ENCODE results near the gene GPC6.

DNA sequence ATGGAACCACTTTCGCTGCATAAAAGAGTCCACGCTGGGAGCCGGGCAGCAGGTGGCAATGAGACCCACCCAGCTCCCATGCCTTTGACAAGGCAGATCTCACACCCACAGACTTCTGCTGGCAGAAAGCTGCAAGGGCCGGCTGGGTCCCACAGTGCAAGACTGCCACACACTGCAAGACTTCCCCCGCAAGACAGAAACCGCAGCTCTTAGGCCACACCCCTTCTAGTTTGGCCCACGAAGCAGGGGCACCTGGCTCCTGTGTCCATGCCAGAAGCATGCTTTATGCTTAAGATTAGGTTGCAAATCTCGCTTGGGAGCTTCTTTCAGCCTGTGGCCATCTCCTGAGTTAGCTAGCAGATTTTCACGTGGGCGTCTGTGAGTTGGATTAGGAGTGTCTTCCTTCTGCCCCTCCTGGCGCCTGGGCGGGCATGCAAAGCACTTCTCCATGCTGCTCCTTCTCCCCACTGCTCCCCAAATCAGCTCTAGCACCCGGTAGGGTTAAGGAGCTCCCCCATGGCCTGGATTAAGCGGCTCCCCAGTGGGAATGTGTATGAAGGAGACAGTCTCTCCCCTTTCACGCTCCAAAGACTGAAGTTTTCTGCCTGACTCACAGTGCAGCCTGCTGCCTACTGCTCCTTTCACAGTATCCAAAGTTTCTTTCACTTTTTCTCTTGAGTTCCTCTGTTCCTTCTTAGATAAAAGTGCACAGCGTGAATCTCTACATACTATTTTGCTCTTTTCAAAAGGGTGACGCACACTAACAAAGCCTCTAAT is 17.7 kb downstream of the GPC6 start:
- TF ChIP-seq, protein P1, sequence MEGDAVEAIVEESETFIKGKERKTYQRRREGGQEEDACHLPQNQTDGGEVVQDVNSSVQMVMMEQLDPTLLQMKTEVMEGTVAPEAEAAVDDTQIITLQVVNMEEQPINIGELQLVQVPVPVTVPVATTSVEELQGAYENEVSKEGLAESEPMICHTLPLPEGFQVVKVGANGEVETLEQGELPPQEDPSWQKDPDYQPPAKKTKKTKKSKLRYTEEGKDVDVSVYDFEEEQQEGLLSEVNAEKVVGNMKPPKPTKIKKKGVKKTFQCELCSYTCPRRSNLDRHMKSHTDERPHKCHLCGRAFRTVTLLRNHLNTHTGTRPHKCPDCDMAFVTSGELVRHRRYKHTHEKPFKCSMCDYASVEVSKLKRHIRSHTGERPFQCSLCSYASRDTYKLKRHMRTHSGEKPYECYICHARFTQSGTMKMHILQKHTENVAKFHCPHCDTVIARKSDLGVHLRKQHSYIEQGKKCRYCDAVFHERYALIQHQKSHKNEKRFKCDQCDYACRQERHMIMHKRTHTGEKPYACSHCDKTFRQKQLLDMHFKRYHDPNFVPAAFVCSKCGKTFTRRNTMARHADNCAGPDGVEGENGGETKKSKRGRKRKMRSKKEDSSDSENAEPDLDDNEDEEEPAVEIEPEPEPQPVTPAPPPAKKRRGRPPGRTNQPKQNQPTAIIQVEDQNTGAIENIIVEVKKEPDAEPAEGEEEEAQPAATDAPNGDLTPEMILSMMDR (IDR thresholded peaks at IDR 0.05), result no peak
- TF ChIP-seq EP300 (IDR thresholded peaks at IDR 0.05; ENCODE audit: borderline replicate concordance in 1 of 2, low read depth in 1 of 2, low read length in 1 of 2), result no peak
- TF ChIP-seq, protein P2, sequence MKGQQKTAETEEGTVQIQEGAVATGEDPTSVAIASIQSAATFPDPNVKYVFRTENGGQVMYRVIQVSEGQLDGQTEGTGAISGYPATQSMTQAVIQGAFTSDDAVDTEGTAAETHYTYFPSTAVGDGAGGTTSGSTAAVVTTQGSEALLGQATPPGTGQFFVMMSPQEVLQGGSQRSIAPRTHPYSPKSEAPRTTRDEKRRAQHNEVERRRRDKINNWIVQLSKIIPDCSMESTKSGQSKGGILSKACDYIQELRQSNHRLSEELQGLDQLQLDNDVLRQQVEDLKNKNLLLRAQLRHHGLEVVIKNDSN (IDR thresholded peaks at IDR 0.05; ENCODE audit: borderline replicate concordance, low read depth), result no peak
- TF ChIP-seq NRF1 (IDR thresholded peaks at IDR 0.05; ENCODE audit: low read depth, low read length), result no peak
- no peak for TF ChIP-seq EZH2phosphoT487 (IDR thresholded peaks at IDR 0.05; ENCODE audit: borderline replicate concordance, low read depth)
